22Rv1 (cell line): ENCODE data around the gene TOP1.

Source experiments
- CTCF ChIP-seq: fragments of 450-650 bp; IDR thresholded peaks from 2 replicates; pipeline ENCODE4 v1.5.1; 2017; ENCODE audit warnings: mild to moderate bottlenecking
- ZFX ChIP-seq: fragments of 450-650 bp; IDR thresholded peaks from 2 replicates; pipeline ENCODE4 v1.6.1; 2017; ENCODE audit warnings: antibody characterized with exemption, borderline replicate concordance

DNA sequence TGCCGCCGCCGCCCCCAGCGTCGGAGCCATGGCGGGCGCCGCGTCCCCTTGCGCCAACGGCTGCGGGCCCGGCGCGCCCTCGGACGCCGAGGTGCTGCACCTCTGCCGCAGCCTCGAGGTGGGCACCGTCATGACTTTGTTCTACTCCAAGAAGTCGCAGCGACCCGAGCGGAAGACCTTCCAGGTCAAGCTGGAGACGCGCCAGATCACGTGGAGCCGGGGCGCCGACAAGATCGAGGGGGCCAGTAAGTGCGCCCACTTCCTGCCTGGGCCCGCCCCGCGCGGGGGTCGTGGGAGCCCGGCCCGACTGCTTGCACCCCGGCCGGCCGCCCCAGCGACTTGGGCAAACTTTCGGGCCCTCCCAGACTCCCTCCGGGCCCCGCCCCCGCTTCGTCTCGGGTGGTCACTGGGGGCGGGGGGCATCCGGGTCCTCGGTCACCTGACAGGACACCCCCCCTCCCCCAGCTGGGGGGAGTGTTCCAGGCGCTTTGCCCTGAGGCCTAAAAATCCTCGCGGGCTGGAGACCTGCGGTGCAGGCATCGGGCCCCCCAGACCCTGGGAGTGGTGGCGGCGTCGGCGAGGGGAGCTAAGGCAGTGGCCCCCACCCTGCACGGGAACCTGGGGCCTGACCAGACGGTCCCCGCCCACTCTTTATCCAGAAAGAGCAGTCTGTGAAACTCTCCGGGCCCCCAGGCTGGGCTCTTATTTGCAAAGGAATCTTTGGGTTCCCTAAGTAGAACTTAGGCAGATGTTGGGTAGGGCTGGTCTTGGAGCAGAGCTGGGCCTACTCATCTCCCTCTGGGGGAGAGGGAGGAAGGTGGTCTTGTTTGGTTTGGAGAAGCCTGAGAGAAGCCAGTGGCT, 109.2 kb downstream of the TOP1 start:
- no peak for TF ChIP-seq ZFX
- TF ChIP-seq CTCF: no peak
